BLaER1 treated with 17β-estradiol and CSF1 and Interleukin-3, amounts not matched to agents 10 nM and 100 nM (cell line): ENCODE measurements around the gene NPC2.

Source experiments
- H3K27ac ChIP-seq, 11 experiments: shearing (Covaris generic); formaldehyde crosslinking; 2 replicates each; pipeline ENCODE4 v1.8.1; 2022
- H3K27me3 ChIP-seq, 11 experiments: shearing (Covaris generic); formaldehyde crosslinking; 2 replicates each; pipeline ENCODE4 v1.8.1; 2022
- H3K36me3 ChIP-seq, 11 experiments: shearing (Covaris generic); formaldehyde crosslinking; 2 replicates each; pipeline ENCODE4 v1.8.1; 2022
- H3K4me1 ChIP-seq, 10 experiments: shearing (Covaris generic); formaldehyde crosslinking; 2 replicates each; pipeline ENCODE4 v1.8.1; 2022
- H3K4me2 ChIP-seq, 11 experiments: shearing (Covaris generic); formaldehyde crosslinking; 2 replicates each; pipeline ENCODE4 v1.8.1; 2022
- H3K4me3 ChIP-seq, 10 experiments: shearing (Covaris generic); formaldehyde crosslinking; 2 replicates each; pipeline ENCODE4 v1.8.1; 2022
- H3K9ac ChIP-seq, 11 experiments: shearing (Covaris generic); formaldehyde crosslinking; 2 replicates each; pipeline ENCODE4 v1.8.1; 2022
- H3K9me3 ChIP-seq, 11 experiments: shearing (Covaris generic); formaldehyde crosslinking; replicated peaks in 1 of 11; 2 replicates each; pipeline ENCODE4 v1.8.1; 2022
- H4K20me1 ChIP-seq, 11 experiments: shearing (Covaris generic); formaldehyde crosslinking; 2 replicates each; pipeline ENCODE4 v1.8.1; 2022
- Cebpa-rat ChIP-seq, 11 experiments: shearing (Covaris generic); IDR thresholded peaks; 2 replicates each; pipeline ENCODE4 v1.8.1; 2022

Gene NPC2

DNA sequence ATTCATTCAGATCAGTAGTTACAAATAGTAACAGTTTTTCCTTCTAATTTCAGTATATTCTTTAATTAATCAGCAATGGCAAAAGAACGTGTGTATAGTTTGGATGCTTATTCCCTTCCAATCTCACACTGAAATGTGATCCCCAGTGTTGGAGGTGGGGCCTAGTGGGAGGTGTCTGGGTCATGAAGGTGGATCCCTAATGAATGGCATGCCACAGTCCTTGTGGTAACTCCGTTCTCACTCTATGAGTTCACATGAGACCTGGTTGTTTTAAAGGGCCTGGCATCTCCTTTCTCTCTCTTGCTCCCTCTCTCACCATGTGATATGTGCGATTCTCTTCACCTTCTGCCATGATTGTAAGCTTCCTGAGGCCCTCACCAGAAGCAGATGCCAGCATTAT is 48.2 kb downstream of the NPC2 start:
- Histone ChIP-seq H3K4me3 (no peak overlapping the region), H3K9ac (no peak overlapping the region), H3K36me3 (peaks cover 0 to 3% (median 0%) of the 10 kb centered on the region in 11 experiments; a peak in 1 of 22 replicates), H3K27me3 (no peaks in the 10 kb centered on the region), H3K27ac (no peak overlapping the region), H3K4me2 (no peak overlapping the region), H3K9me3 (peaks cover 0 to 14% (median 0%) of the 10 kb centered on the region in 11 experiments; a peak in 1 of 22 replicates), H3K4me1 (no peaks in the 10 kb centered on the region), H4K20me1 (no peaks in the 10 kb centered on the region)
- TF ChIP-seq Cebpa-rat (IDR thresholded peaks at IDR 0.05): no peak

DNA sequence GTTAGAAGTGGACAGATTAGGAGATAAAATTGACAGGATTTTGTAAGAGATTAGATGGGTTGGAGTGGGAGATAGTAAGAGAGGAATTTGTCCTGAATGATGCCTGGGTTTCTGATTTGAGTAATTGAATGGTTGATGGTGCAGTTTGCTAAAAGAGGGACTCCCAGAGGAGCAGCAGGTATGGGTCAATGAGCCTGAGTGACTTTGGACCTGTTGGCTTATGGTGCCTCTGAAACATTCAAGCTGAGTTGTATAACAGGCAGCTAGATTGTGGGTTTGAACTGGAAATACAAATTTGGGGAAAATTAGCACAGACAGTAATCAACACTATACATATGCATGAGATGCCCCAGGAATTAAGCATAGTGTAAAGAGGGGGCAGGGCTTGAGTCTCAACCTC is 50.3 kb downstream of the NPC2 start:
- no peaks in the 10 kb centered on the region for H4K20me1 ChIP-seq

DNA sequence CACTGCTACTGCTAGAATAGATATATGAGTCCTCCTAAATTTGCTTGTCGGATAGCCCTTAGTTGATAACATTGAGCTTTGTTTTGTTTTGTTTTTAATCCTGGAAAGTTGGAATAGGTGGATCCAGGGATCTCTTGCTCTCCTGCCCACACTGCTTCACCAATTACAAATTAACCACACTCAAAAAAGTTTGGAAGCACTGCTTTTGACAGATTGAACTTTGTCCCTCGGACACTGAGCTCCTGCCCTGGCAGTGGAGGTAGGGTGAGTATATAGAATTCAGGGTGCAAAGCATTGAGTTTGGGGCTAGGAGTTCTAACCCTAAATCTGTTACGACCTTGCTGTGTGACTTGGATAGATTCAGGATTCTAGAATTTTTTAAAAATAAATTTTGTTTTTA is 52.0 kb downstream of the NPC2 start:
- TF ChIP-seq Cebpa-rat (IDR thresholded peaks at IDR 0.05): no peak
- Histone ChIP-seq H3K4me2 (no peak overlapping the region), H3K9me3 (no peaks in the 10 kb centered on the region), H3K9ac (no peak overlapping the region), H4K20me1 (no peaks in the 10 kb centered on the region), H3K36me3 (no peaks in the 10 kb centered on the region), H3K27me3 (no peaks in the 10 kb centered on the region), H3K4me1 (no peaks in the 10 kb centered on the region), H3K4me3 (no peak overlapping the region), H3K27ac (no peak overlapping the region)

More for the DNA sequence above, 50.3 kb downstream of the NPC2 start:
- no peak for TF ChIP-seq Cebpa-rat (IDR thresholded peaks at IDR 0.05)
- no peak overlapping the region for H3K4me3 ChIP-seq
- H3K36me3 ChIP-seq: peaks cover 0 to 3% (median 0%) of the 10 kb centered on the region in 11 experiments; a peak in 1 of 22 replicates
- no peak overlapping the region for H3K9ac ChIP-seq
- H3K4me2 ChIP-seq: no peak overlapping the region
- no peaks in the 10 kb centered on the region for H3K4me1 ChIP-seq
- H3K27ac ChIP-seq: no peak overlapping the region
- no peaks in the 10 kb centered on the region for H3K27me3 ChIP-seq
- H3K9me3 ChIP-seq: peaks cover 0 to 6% (median 0%) of the 10 kb centered on the region in 11 experiments; a peak in 1 of 22 replicates

DNA sequence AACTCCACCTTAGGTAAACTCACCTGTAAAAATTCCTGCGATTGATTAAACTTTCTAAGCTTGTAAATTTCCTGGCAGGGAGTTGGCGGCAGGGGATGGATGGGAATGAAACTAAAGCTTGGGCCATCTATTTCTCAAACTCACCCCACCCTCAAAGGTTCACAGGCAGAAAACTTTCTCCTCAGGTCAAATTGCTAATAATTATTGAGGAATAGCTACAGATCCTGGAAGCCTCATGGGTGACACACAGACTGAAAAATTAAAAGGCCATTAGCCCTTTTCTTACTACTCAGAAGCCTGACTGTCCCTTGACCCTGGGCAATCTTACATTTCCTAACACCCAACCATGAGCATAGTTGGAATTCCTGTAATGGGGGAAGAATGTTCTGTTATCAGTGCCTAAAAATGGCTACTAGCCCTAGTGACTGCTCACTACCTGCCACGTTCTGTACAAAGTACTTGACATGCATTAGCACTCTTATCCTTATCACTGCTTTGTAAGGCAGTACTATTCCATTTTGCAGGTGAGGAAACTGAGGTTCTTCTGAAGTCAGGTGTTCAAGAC is 54.7 kb downstream of the NPC2 start:
- TF ChIP-seq Cebpa-rat (IDR thresholded peaks at IDR 0.05): no peak
- Histone ChIP-seq H3K4me3 (no peak overlapping the region), H3K36me3 (no peaks in the 10 kb centered on the region), H3K4me1 (no peaks in the 10 kb centered on the region), H3K27ac (no peak overlapping the region), H3K9me3 (no peaks in the 10 kb centered on the region), H3K27me3 (no peaks in the 10 kb centered on the region), H3K4me2 (no peak overlapping the region), H4K20me1 (no peaks in the 10 kb centered on the region), H3K9ac (no peak overlapping the region)

DNA sequence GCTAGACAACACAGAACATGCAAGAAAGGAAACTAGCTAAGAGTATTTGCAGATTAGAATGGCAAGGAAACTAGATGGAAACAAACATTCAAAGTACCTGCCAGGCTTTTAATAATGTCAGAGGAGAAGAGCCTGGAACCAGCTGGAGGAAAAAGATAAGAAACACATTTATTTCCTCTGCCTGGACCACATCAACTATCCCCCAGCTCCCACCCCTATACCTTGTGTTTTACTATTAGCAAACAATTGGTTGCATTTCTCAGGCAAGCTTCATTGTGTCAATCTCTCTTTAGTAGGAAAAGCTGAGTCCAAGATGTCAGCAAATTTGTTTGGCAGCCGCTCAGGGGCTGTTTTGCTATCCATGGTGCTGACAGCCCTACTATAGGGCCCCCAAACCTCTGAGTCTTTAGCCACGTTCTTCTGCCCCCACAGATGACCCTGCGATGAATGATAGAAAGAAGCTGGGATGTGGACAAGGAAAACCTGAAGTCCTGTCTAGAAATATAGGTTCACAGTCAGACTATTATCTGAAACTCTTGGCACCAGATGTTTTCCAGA is 55.5 kb downstream of the NPC2 start:
- no peak for TF ChIP-seq Cebpa-rat (IDR thresholded peaks at IDR 0.05)
- Histone ChIP-seq H3K27ac (no peak overlapping the region), H3K27me3 (no peaks in the 10 kb centered on the region), H4K20me1 (no peaks in the 10 kb centered on the region), H3K36me3 (no peaks in the 10 kb centered on the region), H3K4me2 (no peak overlapping the region), H3K9me3 (no peaks in the 10 kb centered on the region), H3K4me3 (no peak overlapping the region), H3K4me1 (peaks cover 0 to 1% (median 0%) of the 10 kb centered on the region in 10 experiments; a peak in 2 of 20 replicates), H3K9ac (no peak overlapping the region)

DNA sequence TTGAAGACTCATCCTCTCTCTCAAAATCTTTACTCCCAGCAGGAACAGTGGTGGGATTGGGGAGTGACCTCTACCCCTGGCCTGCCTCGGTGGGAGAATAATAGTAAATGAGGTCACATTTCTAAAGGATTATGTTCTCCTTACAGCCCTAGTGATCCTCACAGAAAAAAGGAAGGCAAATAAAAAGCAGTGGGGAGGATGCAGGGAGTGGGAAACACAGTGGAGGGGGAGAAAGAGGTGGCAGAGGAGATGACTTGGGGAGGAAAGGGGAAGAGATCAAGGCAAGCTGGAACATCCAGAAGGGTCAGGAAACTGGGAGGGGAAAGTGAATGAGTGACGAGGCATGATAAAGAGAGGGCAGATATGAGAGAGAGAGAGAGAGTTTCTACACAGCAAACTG is 58.8 kb downstream of the NPC2 start:
- Histone ChIP-seq H3K9me3 (no peaks in the 10 kb centered on the region), H3K4me1 (peaks cover 0 to 10% (median 4%) of the 10 kb centered on the region in 10 experiments; a peak in 6 of 20 replicates), H3K27me3 (no peaks in the 10 kb centered on the region), H3K27ac (no peak overlapping the region), H3K4me3 (no peak overlapping the region), H3K4me2 (no peak overlapping the region), H4K20me1 (peaks cover 0 to 8% (median 0%) of the 10 kb centered on the region in 11 experiments; a peak in 3 of 22 replicates), H3K9ac (no peak overlapping the region), H3K36me3 (no peaks in the 10 kb centered on the region)
- no peak for TF ChIP-seq Cebpa-rat (IDR thresholded peaks at IDR 0.05)

DNA sequence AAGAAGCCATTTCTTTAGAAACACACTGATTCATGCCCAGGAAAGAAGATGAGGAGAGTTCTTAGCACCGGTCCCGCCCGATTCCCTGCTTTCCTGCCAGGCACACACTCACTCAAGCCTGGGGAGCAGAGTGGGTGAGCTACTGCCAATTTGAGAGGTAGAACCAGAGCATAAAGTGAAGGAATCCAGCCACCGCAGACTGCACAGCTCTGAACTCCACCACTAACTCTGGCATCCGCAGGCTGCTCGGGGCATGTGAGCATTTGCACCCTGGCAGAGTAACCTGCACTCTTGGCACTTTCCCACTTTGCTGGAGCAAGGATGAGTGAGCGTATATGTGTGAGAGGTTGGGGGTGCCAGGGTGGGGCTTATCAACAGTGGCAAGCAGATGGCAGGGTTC is 63.1 kb downstream of the NPC2 start:
- Histone ChIP-seq H3K27ac (no peak overlapping the region), H3K27me3 (peaks cover 12 to 23% (median 18%) of the 10 kb centered on the region in 11 experiments; a peak in 20 of 22 replicates), H3K4me2 (no peak overlapping the region), H3K36me3 (no peaks in the 10 kb centered on the region), H3K4me1 (peaks cover 6 to 17% (median 11%) of the 10 kb centered on the region in 10 experiments; a peak in 19 of 20 replicates), H3K4me3 (no peak overlapping the region), H3K9me3 (no peaks in the 10 kb centered on the region), H3K9ac (no peak overlapping the region), H4K20me1 (peaks cover 0 to 40% (median 7%) of the 10 kb centered on the region in 11 experiments; a peak in 13 of 22 replicates)
- no peak for TF ChIP-seq Cebpa-rat (IDR thresholded peaks at IDR 0.05)
